Measurements from ENCODE around the gene SAE1. TPM values are rescaled to one million over a fixed set of nuclear protein-coding genes. Genes with fewer than 3 reads are reported as not detected.
A peak's percentile ranks its signal among the peaks of the same experiment; 100 is the strongest.

Gene SAE1
- total and polyA plus RNA-seq, 2 experiments from 2014 or later = 97.2 to 112 TPM

DNA sequence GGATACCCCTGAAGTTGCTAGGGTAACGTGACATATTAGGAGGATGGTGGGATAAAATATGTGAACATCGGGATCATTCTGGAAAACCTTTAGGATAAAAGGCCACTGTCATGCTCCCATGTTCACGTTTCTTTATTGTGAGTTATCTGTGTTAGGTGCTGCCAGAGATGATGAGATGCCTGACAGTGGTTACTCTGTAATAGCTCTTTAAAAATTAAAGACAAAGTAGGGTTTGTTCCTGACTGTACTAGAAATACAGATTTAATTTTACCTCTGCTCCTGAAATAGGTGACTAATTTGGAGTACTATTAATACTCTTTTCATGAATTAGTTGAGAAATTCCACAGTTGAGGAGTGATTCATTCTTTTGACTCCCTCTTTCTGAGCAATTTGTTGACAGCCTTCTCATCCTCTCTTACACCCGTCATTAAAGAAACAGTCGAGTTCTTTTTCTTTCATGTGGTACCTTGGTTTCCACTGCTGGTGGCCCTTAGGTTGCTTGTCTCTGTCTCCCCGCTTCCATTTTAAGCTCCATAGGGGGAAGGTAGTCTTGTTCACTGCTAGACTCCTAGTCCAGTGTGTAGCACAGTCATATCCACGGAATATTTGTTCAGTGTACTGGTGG is 28.4 kb downstream of the SAE1 start:
- H3K27ac ChIP-seq = peak overlapping the region; percentile 81
- H3K9me3 ChIP-seq (ENCODE audit: low read depth) = no peaks in the 10 kb centered on the region
- H2AFZ ChIP-seq = no peak overlapping the region
- no peaks in the 10 kb centered on the region for H3K9me2 ChIP-seq (replicated peaks; ENCODE audit: insufficient read depth)
- H3K4me2 ChIP-seq = no peak overlapping the region
- H3K36me3 ChIP-seq (replicated peaks; ENCODE audit: insufficient read depth, low read depth) = no peaks in the 10 kb centered on the region
- 92% methylated on average over 7 of the region's 7 CpGs for WGBS (ENCODE audit: low lambda C conversion rate, missing lambda C conversion rate)
- H3K4me3 ChIP-seq = no peak overlapping the region
- H3K79me2 ChIP-seq = peaks cover 33% of the 10 kb centered on the region
- DNase-seq (ENCODE audit: low spot score) = no peak
- no peaks in the 10 kb centered on the region for H3K27me3 ChIP-seq
- TF ChIP-seq EZH2phosphoT487 (IDR thresholded peaks at IDR 0.05; ENCODE audit: low read depth, severe bottlenecking, unreplicated experiment) (no peak), EZH2 (IDR thresholded peaks at IDR 0.05; ENCODE audit: borderline replicate concordance) (no peak)
- TF ChIP-seq, protein P1, sequence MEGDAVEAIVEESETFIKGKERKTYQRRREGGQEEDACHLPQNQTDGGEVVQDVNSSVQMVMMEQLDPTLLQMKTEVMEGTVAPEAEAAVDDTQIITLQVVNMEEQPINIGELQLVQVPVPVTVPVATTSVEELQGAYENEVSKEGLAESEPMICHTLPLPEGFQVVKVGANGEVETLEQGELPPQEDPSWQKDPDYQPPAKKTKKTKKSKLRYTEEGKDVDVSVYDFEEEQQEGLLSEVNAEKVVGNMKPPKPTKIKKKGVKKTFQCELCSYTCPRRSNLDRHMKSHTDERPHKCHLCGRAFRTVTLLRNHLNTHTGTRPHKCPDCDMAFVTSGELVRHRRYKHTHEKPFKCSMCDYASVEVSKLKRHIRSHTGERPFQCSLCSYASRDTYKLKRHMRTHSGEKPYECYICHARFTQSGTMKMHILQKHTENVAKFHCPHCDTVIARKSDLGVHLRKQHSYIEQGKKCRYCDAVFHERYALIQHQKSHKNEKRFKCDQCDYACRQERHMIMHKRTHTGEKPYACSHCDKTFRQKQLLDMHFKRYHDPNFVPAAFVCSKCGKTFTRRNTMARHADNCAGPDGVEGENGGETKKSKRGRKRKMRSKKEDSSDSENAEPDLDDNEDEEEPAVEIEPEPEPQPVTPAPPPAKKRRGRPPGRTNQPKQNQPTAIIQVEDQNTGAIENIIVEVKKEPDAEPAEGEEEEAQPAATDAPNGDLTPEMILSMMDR (IDR thresholded peaks at IDR 0.05; ENCODE audit: poor library complexity) = no peak
- no peaks in the 10 kb centered on the region for H4K20me1 ChIP-seq (ENCODE audit: insufficient read depth, poor library complexity, severe bottlenecking)
- peaks cover 19% of the 10 kb centered on the region for H3K4me1 ChIP-seq (ENCODE audit: insufficient read depth)

DNA sequence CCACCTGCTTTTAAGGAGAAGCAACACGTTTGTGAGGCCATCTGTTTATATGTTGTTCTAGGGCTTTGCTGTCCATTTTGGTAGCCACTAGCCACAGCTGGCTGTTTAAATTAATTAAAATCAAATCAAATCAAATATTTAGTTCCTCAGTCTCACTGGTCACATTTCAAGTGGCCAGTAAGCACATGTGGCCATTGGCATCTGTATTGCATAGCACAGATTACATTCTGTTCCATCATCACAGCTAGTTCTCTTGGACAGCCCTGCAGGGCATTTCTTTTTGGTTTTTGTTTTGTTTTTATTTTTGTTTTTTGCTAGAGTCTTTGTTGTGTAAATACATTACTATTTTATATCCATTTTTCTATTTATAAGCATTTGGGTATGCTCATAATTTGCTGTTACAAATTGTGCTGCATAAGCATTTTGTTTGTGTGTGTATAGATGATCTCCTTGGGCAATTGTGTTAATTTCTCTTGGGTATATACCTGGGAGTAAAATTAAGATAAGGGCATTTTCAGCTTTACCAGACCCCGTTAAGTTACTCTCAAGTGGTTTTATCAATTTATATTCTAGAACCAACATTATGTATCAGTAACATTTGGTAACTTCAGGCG is 31.3 kb downstream of the SAE1 start:
- Histone ChIP-seq H3K27ac (no peak overlapping the region), H3K79me2 (peaks cover 33% of the 10 kb centered on the region), H3K4me2 (no peak overlapping the region), H3K36me3 (replicated peaks; ENCODE audit: insufficient read depth, low read depth) (no peaks in the 10 kb centered on the region), H3K9me3 (ENCODE audit: low read depth) (no peaks in the 10 kb centered on the region), H2AFZ (no peak overlapping the region), H3K9me2 (replicated peaks; ENCODE audit: insufficient read depth) (no peaks in the 10 kb centered on the region), H3K27me3 (no peaks in the 10 kb centered on the region), H4K20me1 (ENCODE audit: insufficient read depth, poor library complexity, severe bottlenecking) (no peaks in the 10 kb centered on the region), H3K4me1 (ENCODE audit: insufficient read depth) (peaks cover 14% of the 10 kb centered on the region), H3K4me3 (no peak overlapping the region)
- 92% methylated on average over 3 of the region's 3 CpGs for WGBS (ENCODE audit: low lambda C conversion rate, missing lambda C conversion rate)
- no peak for DNase-seq (ENCODE audit: low spot score)
- TF ChIP-seq EZH2phosphoT487 (IDR thresholded peaks at IDR 0.05; ENCODE audit: low read depth, severe bottlenecking, unreplicated experiment) = no peak
- no peak for TF ChIP-seq EZH2 (IDR thresholded peaks at IDR 0.05; ENCODE audit: borderline replicate concordance)
- TF ChIP-seq, protein P1 (IDR thresholded peaks at IDR 0.05; ENCODE audit: poor library complexity) = no peak

DNA sequence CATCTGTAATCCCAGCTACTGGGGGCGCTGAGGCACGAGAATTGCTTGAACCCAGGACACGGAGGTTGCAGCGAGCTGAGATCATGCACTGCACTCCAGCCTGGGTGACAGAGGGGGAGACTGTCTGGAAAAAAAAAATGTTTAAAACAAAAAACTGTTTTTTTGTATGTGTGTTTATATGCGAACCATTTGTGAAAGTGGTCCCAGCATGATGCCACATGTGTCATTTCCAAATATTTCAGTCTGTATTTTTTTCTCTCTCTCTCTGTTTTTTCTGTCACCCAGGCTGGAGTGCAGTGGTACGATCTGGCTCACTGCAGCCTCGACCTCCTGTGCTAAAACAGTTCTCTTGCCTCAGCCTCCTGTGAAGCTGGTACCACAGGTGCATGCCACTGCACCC is 37.4 kb downstream of the SAE1 start:
- no peak overlapping the region for H3K4me2 ChIP-seq
- no peaks in the 10 kb centered on the region for H3K9me3 ChIP-seq (ENCODE audit: low read depth)
- no peak overlapping the region for H3K4me3 ChIP-seq
- no peak for TF ChIP-seq EZH2 (IDR thresholded peaks at IDR 0.05; ENCODE audit: borderline replicate concordance)
- TF ChIP-seq EZH2phosphoT487 (IDR thresholded peaks at IDR 0.05; ENCODE audit: low read depth, severe bottlenecking, unreplicated experiment) = no peak
- TF ChIP-seq, protein P1 (IDR thresholded peaks at IDR 0.05; ENCODE audit: poor library complexity) = no peak
- H2AFZ ChIP-seq = no peak overlapping the region
- H3K9me2 ChIP-seq (replicated peaks; ENCODE audit: insufficient read depth) = no peaks in the 10 kb centered on the region
- no peak overlapping the region for H3K27ac ChIP-seq
- no peaks in the 10 kb centered on the region for H3K4me1 ChIP-seq (ENCODE audit: insufficient read depth)
- no peak for DNase-seq (ENCODE audit: low spot score)
- H3K79me2 ChIP-seq = peaks cover 8% of the 10 kb centered on the region
- no peaks in the 10 kb centered on the region for H4K20me1 ChIP-seq (ENCODE audit: insufficient read depth, poor library complexity, severe bottlenecking)
- H3K27me3 ChIP-seq = no peaks in the 10 kb centered on the region
- WGBS (ENCODE audit: low lambda C conversion rate, missing lambda C conversion rate) = 94% methylated on average over 7 of the region's 7 CpGs
- H3K36me3 ChIP-seq (replicated peaks; ENCODE audit: insufficient read depth, low read depth) = no peaks in the 10 kb centered on the region

All from hepatocyte (in vitro differentiated cells).